Neural progenitor cell (in vitro differentiated cells): ENCODE results near the gene UBE2E1. TPM values are rescaled to one million over a fixed set of nuclear protein-coding genes. Genes with fewer than 3 reads are reported as not detected.

Experiments
- DNase-seq: peaks from one replicate; pipeline ENCODE4 v3.0.0-alpha.2; 2016; ENCODE audit warnings: low spot score
- H2AFZ ChIP-seq: fragments of 200-600 bp; sonication (generic); replicated peaks from 2 replicates; pipeline ENCODE4 v1.6.1; 2016; ENCODE audit warnings: antibody characterized with exemption
- H3F3A ChIP-seq: fragments of 200-600 bp; sonication (generic); 2 replicates; pipeline ENCODE4 v1.6.1; 2016; ENCODE audit warnings: antibody characterized with exemption, low read depth
- H3K27ac ChIP-seq: fragments of 200-600 bp; sonication (generic); 2 replicates; pipeline ENCODE4 v1.5.1; 2016; ENCODE audit warnings: mild to moderate bottlenecking
- H3K27me3 ChIP-seq: fragments of 200-600 bp; sonication (generic); 2 replicates; pipeline ENCODE4 v1.6.1; 2016; ENCODE audit warnings: mild to moderate bottlenecking, moderate library complexity
- H3K36me3 ChIP-seq: fragments of 200-600 bp; sonication (generic); 2 replicates; pipeline ENCODE4 v1.5.1; 2016
- H3K4me1 ChIP-seq: fragments of 200-600 bp; sonication (generic); 2 replicates; pipeline ENCODE4 v1.6.1; 2016; ENCODE audit warnings: mixed run types
- H3K4me2 ChIP-seq: fragments of 200-600 bp; sonication (generic); 2 replicates; pipeline ENCODE4 v1.6.1; 2016
- H3K4me3 ChIP-seq: fragments of 200-600 bp; sonication (generic); 2 replicates; pipeline ENCODE4 v1.5.1; 2016
- H3K79me2 ChIP-seq: fragments of 200-600 bp; sonication (generic); 2 replicates; pipeline ENCODE4 v1.6.1; 2016; ENCODE audit warnings: low read depth
- H3K9ac ChIP-seq: fragments of 200-600 bp; sonication (generic); 2 replicates; pipeline ENCODE4 v1.6.1; 2016
- H3K9me3 ChIP-seq: fragments of 200-600 bp; sonication (generic); 2 replicates; pipeline ENCODE4 v1.5.1; 2016; ENCODE audit warnings: low read depth
- H4K20me1 ChIP-seq: fragments of 200-600 bp; sonication (generic); 2 replicates; pipeline ENCODE4 v1.6.1; 2016; ENCODE audit warnings: low read depth
- H3K27ac Mint-ChIP-seq: 3 replicates; pipeline ENCODE4 v1.8.0; 2021; ENCODE audit warnings: mixed read lengths
- H3K27me3 Mint-ChIP-seq: 2 replicates; pipeline ENCODE4 v1.8.0; 2022; ENCODE audit warnings: low read depth, mild to moderate bottlenecking, inconsistent platforms, moderate library complexity, mixed read lengths; ENCODE audit not compliant: insufficient read depth
- H3K36me3 Mint-ChIP-seq: 3 replicates; pipeline ENCODE4 v1.8.0; 2021; ENCODE audit warnings: mixed read lengths
- H3K4me1 Mint-ChIP-seq: 3 replicates; pipeline ENCODE4 v1.8.0; 2021; ENCODE audit warnings: mixed read lengths
- H3K4me3 Mint-ChIP-seq: 3 replicates; pipeline ENCODE4 v1.8.0; 2021; ENCODE audit warnings: mild to moderate bottlenecking, moderate library complexity, mixed read lengths
- H3K9me3 Mint-ChIP-seq: 3 replicates; pipeline ENCODE4 v1.8.0; 2020; ENCODE audit warnings: mixed read lengths
- EZH2 ChIP-seq: fragments of 200-600 bp; sonication (generic); IDR thresholded peaks from 2 replicates; pipeline ENCODE4 v1.6.1; 2017; ENCODE audit warnings: antibody characterized with exemption, mild to moderate bottlenecking, moderate library complexity
- EZH2phosphoT487 ChIP-seq: fragments of 200-600 bp; sonication (generic); IDR thresholded peaks from 2 replicates; pipeline ENCODE4 v1.6.1; 2017; ENCODE audit warnings: antibody characterized with exemption
- total RNA-seq: library from RNA; depleted of rRNA; stranded (reverse); fragments of >200 nt; gene quantifications from 2 replicates; pipeline ENCODE4 v1.2.3, GENCODE V29; 2015; ENCODE audit warnings: low replicate concordance
- TF ChIP-seq, protein P1 (sequence below): fragments of 200-600 bp; sonication (generic); IDR thresholded peaks from 2 replicates; pipeline ENCODE4 v1.5.1; 2017; ENCODE audit warnings: antibody characterized with exemption, mild to moderate bottlenecking

Gene UBE2E1
- total RNA-seq, 1 donor from 2014 or later: 391 TPM

DNA sequence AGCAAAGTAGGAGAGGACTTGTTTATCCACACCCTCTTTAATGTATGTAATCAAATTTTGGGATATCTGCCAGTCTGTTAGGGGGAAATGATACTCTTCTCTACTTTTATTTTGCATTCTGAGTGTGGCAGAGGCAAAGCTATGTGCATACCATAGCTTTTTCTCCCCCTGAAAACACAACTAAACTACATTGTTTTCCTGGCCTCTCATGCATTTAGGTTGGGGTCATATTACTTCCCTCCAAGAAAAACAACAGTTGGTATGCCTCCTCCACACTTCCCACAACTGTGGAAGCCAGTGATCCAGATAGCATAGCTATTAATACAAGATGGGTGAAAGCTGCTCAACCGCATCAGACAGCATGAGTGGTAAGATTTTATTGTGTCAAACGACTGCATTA lies 118.0 kb downstream of the UBE2E1 start:
- peaks cover 21% of the 10 kb centered on the region for H4K20me1 ChIP-seq
- H3K36me3 Mint-ChIP-seq: peaks cover 20% of the 10 kb centered on the region
- H3K27ac ChIP-seq: no peak overlapping the region
- TF ChIP-seq EZH2phosphoT487 (no peak), EZH2 (no peak)
- TF ChIP-seq, protein P1, sequence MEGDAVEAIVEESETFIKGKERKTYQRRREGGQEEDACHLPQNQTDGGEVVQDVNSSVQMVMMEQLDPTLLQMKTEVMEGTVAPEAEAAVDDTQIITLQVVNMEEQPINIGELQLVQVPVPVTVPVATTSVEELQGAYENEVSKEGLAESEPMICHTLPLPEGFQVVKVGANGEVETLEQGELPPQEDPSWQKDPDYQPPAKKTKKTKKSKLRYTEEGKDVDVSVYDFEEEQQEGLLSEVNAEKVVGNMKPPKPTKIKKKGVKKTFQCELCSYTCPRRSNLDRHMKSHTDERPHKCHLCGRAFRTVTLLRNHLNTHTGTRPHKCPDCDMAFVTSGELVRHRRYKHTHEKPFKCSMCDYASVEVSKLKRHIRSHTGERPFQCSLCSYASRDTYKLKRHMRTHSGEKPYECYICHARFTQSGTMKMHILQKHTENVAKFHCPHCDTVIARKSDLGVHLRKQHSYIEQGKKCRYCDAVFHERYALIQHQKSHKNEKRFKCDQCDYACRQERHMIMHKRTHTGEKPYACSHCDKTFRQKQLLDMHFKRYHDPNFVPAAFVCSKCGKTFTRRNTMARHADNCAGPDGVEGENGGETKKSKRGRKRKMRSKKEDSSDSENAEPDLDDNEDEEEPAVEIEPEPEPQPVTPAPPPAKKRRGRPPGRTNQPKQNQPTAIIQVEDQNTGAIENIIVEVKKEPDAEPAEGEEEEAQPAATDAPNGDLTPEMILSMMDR: no peak
- H3K79me2 ChIP-seq: peaks cover 16% of the 10 kb centered on the region
- H3K27me3 Mint-ChIP-seq: no peaks in the 10 kb centered on the region
- H3K4me1 Mint-ChIP-seq: peaks cover 12% of the 10 kb centered on the region
- H3K9ac ChIP-seq: no peak overlapping the region
- H3K4me1 ChIP-seq: peaks cover 3% of the 10 kb centered on the region
- no peaks in the 10 kb centered on the region for H3K27me3 ChIP-seq
- H3K36me3 ChIP-seq: peaks cover 9% of the 10 kb centered on the region
- H3K4me3 ChIP-seq: no peak overlapping the region
- H3K27ac Mint-ChIP-seq: no peak overlapping the region
- H3K4me2 ChIP-seq: no peak overlapping the region
- DNase-seq: no peak
- no peaks in the 10 kb centered on the region for H3K9me3 Mint-ChIP-seq
- no peak overlapping the region for H3K4me3 Mint-ChIP-seq
- no peak overlapping the region for H2AFZ ChIP-seq
- H3K9me3 ChIP-seq: no peaks in the 10 kb centered on the region
- H3F3A ChIP-seq: peaks cover 38% of the 10 kb centered on the region

DNA sequence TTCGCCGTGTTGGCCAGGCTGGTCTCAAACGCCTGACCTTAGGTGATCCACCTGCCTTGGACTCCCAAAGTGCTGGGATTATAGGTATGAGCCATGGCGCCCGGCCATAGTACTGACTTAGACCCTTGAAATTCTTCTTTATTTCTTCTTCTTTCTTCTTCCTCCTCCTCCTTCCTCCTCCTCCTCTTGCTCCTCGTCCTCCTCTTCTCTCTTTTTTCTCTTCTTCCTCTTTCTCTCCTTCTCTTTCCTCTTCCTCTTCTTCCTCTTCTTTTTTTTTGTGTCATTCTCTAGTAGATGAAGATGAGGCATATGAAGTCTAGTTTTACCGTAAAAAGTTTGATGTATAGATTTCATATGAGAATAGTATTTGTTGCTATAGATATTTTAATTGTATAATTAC lies 120.5 kb downstream of the UBE2E1 start:
- peaks cover 4% of the 10 kb centered on the region for H3K36me3 Mint-ChIP-seq
- no peaks in the 10 kb centered on the region for H3K36me3 ChIP-seq
- H3K27ac ChIP-seq: no peak overlapping the region
- no peak for DNase-seq
- no peak overlapping the region for H3K4me3 ChIP-seq
- H3K4me1 Mint-ChIP-seq: no peaks in the 10 kb centered on the region
- H4K20me1 ChIP-seq: no peaks in the 10 kb centered on the region
- H3K4me3 Mint-ChIP-seq: no peak overlapping the region
- peaks cover 15% of the 10 kb centered on the region for H3F3A ChIP-seq
- H3K9ac ChIP-seq: no peak overlapping the region
- H3K27ac Mint-ChIP-seq: no peak overlapping the region
- H3K9me3 Mint-ChIP-seq: no peaks in the 10 kb centered on the region
- no peaks in the 10 kb centered on the region for H3K9me3 ChIP-seq
- no peak overlapping the region for H3K4me2 ChIP-seq
- H3K4me1 ChIP-seq: no peaks in the 10 kb centered on the region
- TF ChIP-seq EZH2 (no peak), EZH2phosphoT487 (no peak)
- TF ChIP-seq, protein P1: no peak
- H3K79me2 ChIP-seq: no peaks in the 10 kb centered on the region
- no peak overlapping the region for H2AFZ ChIP-seq
- H3K27me3 Mint-ChIP-seq: no peaks in the 10 kb centered on the region
- H3K27me3 ChIP-seq: no peaks in the 10 kb centered on the region

GRCh38 chr3:23926736-23927135 lies 121.0 kb downstream of the UBE2E1 start:
- H3K4me3 ChIP-seq: no peak overlapping the region
- H3K4me2 ChIP-seq: no peak overlapping the region
- no peak overlapping the region for H3K27ac Mint-ChIP-seq
- DNase-seq: no peak
- H4K20me1 ChIP-seq: no peaks in the 10 kb centered on the region
- no peaks in the 10 kb centered on the region for H3K4me1 ChIP-seq
- no peak overlapping the region for H3K27ac ChIP-seq
- no peaks in the 10 kb centered on the region for H3K79me2 ChIP-seq
- no peaks in the 10 kb centered on the region for H3K4me1 Mint-ChIP-seq
- TF ChIP-seq, protein P1: no peak
- TF ChIP-seq EZH2phosphoT487 (no peak), EZH2 (no peak)
- H3K27me3 Mint-ChIP-seq: no peaks in the 10 kb centered on the region
- no peaks in the 10 kb centered on the region for H3K9me3 ChIP-seq
- no peak overlapping the region for H3K4me3 Mint-ChIP-seq
- no peaks in the 10 kb centered on the region for H3K27me3 ChIP-seq
- H3K36me3 ChIP-seq: no peaks in the 10 kb centered on the region
- H2AFZ ChIP-seq: no peak overlapping the region
- no peaks in the 10 kb centered on the region for H3K9me3 Mint-ChIP-seq
- H3K9ac ChIP-seq: no peak overlapping the region
- peaks cover 10% of the 10 kb centered on the region for H3F3A ChIP-seq
- H3K36me3 Mint-ChIP-seq: peaks cover 2% of the 10 kb centered on the region
